SK-N-SH (cell line): Measurements from ENCODE around the gene GATM. TPM values are rescaled to one million over a fixed set of nuclear protein-coding genes. Genes with fewer than 3 reads are reported as not detected.

ENCODE experiments used
- CTCF ChIA-PET: fragments of 300-600, 350-600 bp; formaldehyde crosslinking; extraction: SDS; loops from one replicate; lab custom pipeline; 2021; lab: Yijun Ruan, JAX
- POLR2A ChIA-PET: fragments of 350-600 bp; sonication (Branson Sonifier 250); formaldehyde crosslinking; extraction: SDS; loops from one replicate; lab custom pipeline; 2020; ENCODE audit warnings: antibody characterized with exemption, inconsistent platforms; lab: Yijun Ruan, JAX
- DNase-seq: peaks from one replicate; pipeline ENCODE4 v3.0.0; 2012
- H2AFZ ChIP-seq: fragments of 200-600 bp; sonication (generic); 2 replicates; pipeline ENCODE4 v1.8.1; 2016; ENCODE audit warnings: antibody characterized with exemption, mild to moderate bottlenecking, low read depth
- H3F3A ChIP-seq: fragments of 200-600 bp; sonication (generic); replicated peaks from 2 replicates; pipeline ENCODE3; 2016; ENCODE audit warnings: antibody characterized with exemption, mild to moderate bottlenecking; ENCODE audit not compliant: insufficient read depth
- H3K27ac ChIP-seq, 2 experiments: fragments of 200-500 bp in 1 of 2; fragments of 200-600 bp in 1 of 2; sonication (Bioruptor generic) in 1 of 2; sonication (generic), shearing (Covaris generic) in 1 of 2; 2 replicates each; pipeline versions ENCODE4 v1.5.1 to v1.6.1; 2014 to 2016; ENCODE audit warnings: low read depth in 2 of 2, inconsistent platforms in 1 of 2, low read length in 1 of 2, mild to moderate bottlenecking in 1 of 2, mixed read lengths in 1 of 2
- H3K27me3 ChIP-seq: fragments of 200-600 bp; sonication (generic), shearing (Covaris generic); 2 replicates; pipeline ENCODE4 v1.6.1; 2016; ENCODE audit warnings: mixed run types; ENCODE audit not compliant: insufficient read depth
- H3K36me3 ChIP-seq, 2 experiments: fragments of 200-500 bp in 1 of 2; fragments of 200-600 bp in 1 of 2; sonication (Bioruptor generic) in 1 of 2; sonication (generic) in 1 of 2; replicated peaks in 1 of 2; 2 replicates each; pipeline versions ENCODE3 to v1.5.1; 2014 to 2016; ENCODE audit warnings: low read length in 1 of 2, mild to moderate bottlenecking in 1 of 2; ENCODE audit not compliant: insufficient read depth in 2 of 2, control insufficient read depth in 1 of 2
- H3K4me1 ChIP-seq, 2 experiments: fragments of 200-500 bp in 1 of 2; fragments of 200-600 bp in 1 of 2; sonication (Bioruptor generic) in 1 of 2; sonication (generic), shearing (Covaris generic) in 1 of 2; 2 replicates each; pipeline versions ENCODE4 v1.5.1 to v1.6.1; 2014 to 2016; ENCODE audit warnings: low read depth in 1 of 2, low read length in 1 of 2, mixed run types in 1 of 2; ENCODE audit not compliant: insufficient read depth in 2 of 2, control insufficient read depth in 1 of 2
- H3K4me2 ChIP-seq: fragments of 200-600 bp; sonication (generic), shearing (Covaris generic); 2 replicates; pipeline ENCODE4 v1.6.1; 2017; ENCODE audit warnings: mixed run types
- H3K4me3 ChIP-seq, 2 experiments: fragments of 200-500 bp in 1 of 2; fragments of 200-600 bp in 1 of 2; sonication (Bioruptor generic) in 1 of 2; sonication (generic), shearing (Covaris generic) in 1 of 2; 2 replicates each; pipeline versions ENCODE4 v1.5.1 to v1.8.1; 2014 to 2016; ENCODE audit warnings: low read depth in 2 of 2, inconsistent platforms in 1 of 2, low read length in 1 of 2, mild to moderate bottlenecking in 1 of 2, mixed read lengths in 1 of 2, moderate library complexity in 1 of 2
- H3K79me2 ChIP-seq: fragments of 200-600 bp; sonication (generic); 2 replicates; pipeline ENCODE4 v1.8.1; 2017; ENCODE audit warnings: mild to moderate bottlenecking; ENCODE audit not compliant: insufficient read depth
- H3K9ac ChIP-seq: fragments of 200-600 bp; sonication (generic); 2 replicates; pipeline ENCODE4 v1.6.1; 2017; ENCODE audit warnings: mixed run types
- H3K9me2 ChIP-seq: fragments of 200-600 bp; sonication (generic); 2 replicates; pipeline ENCODE4 v1.6.1; 2017; ENCODE audit warnings: mixed run types
- H3K9me3 ChIP-seq: fragments of 200-600 bp; sonication (generic); 2 replicates; pipeline ENCODE4 v1.6.1; 2017; ENCODE audit warnings: mixed run types, mild to moderate bottlenecking, moderate library complexity
- H4K20me1 ChIP-seq: fragments of 200-600 bp; sonication (generic); 2 replicates; pipeline ENCODE4 v1.6.1; 2017; ENCODE audit warnings: mild to moderate bottlenecking, mixed run types; ENCODE audit not compliant: insufficient read depth
- ELF1 ChIP-seq: IDR thresholded peaks from 2 replicates; pipeline ENCODE4 v1.4.0; 2012
- FOSL2 ChIP-seq: IDR thresholded peaks from 2 replicates; pipeline ENCODE4 v1.4.0; 2012; ENCODE audit warnings: low read depth, mild to moderate bottlenecking, moderate library complexity, borderline replicate concordance
- FOXJ3 ChIP-seq: sonication (generic); formaldehyde crosslinking; IDR thresholded peaks from 2 replicates; pipeline ENCODE4 v1.5.1; 2020; ENCODE audit warnings: mild to moderate bottlenecking, missing genetic modification reagents
- FOXM1 ChIP-seq: IDR thresholded peaks from 2 replicates; pipeline ENCODE4 v1.4.0; 2012; ENCODE audit warnings: low read depth, mild to moderate bottlenecking
- GATA2 ChIP-seq: sonication (generic); formaldehyde crosslinking; IDR thresholded peaks from 2 replicates; pipeline ENCODE4 v1.5.0; 2020; ENCODE audit warnings: mild to moderate bottlenecking, missing genetic modification reagents
- JUND ChIP-seq: IDR thresholded peaks from 2 replicates; pipeline ENCODE4 v1.4.0; 2012
- NFIC ChIP-seq: IDR thresholded peaks from 2 replicates; pipeline ENCODE4 v1.4.0; 2012; ENCODE audit warnings: borderline replicate concordance
- NRF1 ChIP-seq: IDR thresholded peaks from 2 replicates; pipeline ENCODE4 v1.6.1; 2012; ENCODE audit warnings: low read depth, mild to moderate bottlenecking, low read length
- POLR2AphosphoS5 ChIP-seq: IDR thresholded peaks from 2 replicates; pipeline ENCODE4 v1.6.1; 2012; ENCODE audit warnings: low read depth, low read length
- RCOR1 ChIP-seq: fragments of 150-350 bp; IDR thresholded peaks from 2 replicates; pipeline ENCODE4 v1.6.1; 2017; ENCODE audit warnings: antibody characterized with exemption, low read length
- REST ChIP-seq: IDR thresholded peaks from 2 replicates; pipeline ENCODE4 v1.6.1; 2012; ENCODE audit warnings: mild to moderate bottlenecking, low read depth, low read length, moderate library complexity
- RFX5 ChIP-seq: IDR thresholded peaks from 2 replicates; pipeline ENCODE4 v1.6.1; 2012; ENCODE audit warnings: mild to moderate bottlenecking, improper control_type of control experiment, low read length
- SMC3 ChIP-seq: IDR thresholded peaks from 2 replicates; pipeline ENCODE4 v1.6.1; 2012; ENCODE audit warnings: low read depth, low read length, improper control_type of control experiment
- TCF12 ChIP-seq: IDR thresholded peaks from 2 replicates; pipeline ENCODE4 v1.4.0; 2012
- TEAD4 ChIP-seq: IDR thresholded peaks from 2 replicates; pipeline ENCODE4 v1.4.0; 2012; ENCODE audit warnings: mild to moderate bottlenecking, borderline replicate concordance; ENCODE audit not compliant: insufficient read depth
- YY1 ChIP-seq: IDR thresholded peaks from 2 replicates; pipeline ENCODE4 v1.4.0; 2012; ENCODE audit warnings: low read depth, mild to moderate bottlenecking
- WGBS: methylation state at CpG from one replicate; pipeline ENCODE4 v1.1.6; 2017; ENCODE audit warnings: low lambda C conversion rate; 5-methylcytosine and 5-hydroxymethylcytosine counted together
- polyA plus RNA-seq, 3 experiments: library from polyadenylated mRNA; depleted of rRNA; stranded (reverse); fragments of >200 nt; gene quantifications; 2 replicates each; pipeline ENCODE4 v1.2.3, GENCODE V29; 2012
- TF ChIP-seq, protein P1 (sequence below): IDR thresholded peaks from 2 replicates; pipeline ENCODE4; 2012
- TF ChIP-seq, protein P2 (sequence below): fragments of 200-600 bp; sonication (generic); IDR thresholded peaks from 2 replicates; pipeline ENCODE4 v1.6.1; 2017; ENCODE audit warnings: antibody characterized with exemption, mild to moderate bottlenecking, moderate library complexity

GATM gene
- polyA plus RNA-seq, 1 of the 3 experiments (the other 2 are of a cell fraction), result 0.58 TPM

- Histone ChIP-seq H3K79me2 (no peaks in the 10 kb centered on the region), H3K9me2 (no peaks in the 10 kb centered on the region), H3K4me2 (no peak overlapping the region), H3K9ac (no peak overlapping the region), H2AFZ (no peak overlapping the region), H3K27me3 (no peaks in the 10 kb centered on the region), H3K4me3 (no peak overlapping the region), H3F3A (no peaks in the 10 kb centered on the region), H3K4me1 (no peaks in the 10 kb centered on the region), H3K27ac (no peak overlapping the region), H3K36me3 (no peaks in the 10 kb centered on the region), H3K9me3 (no peaks in the 10 kb centered on the region), H4K20me1 (no peaks in the 10 kb centered on the region)
- WGBS, result 72% methylated on average over 3 of the region's 3 CpGs
- no peak for TF ChIP-seq RFX5
- DNase-seq, result no peak
- ChIA-PET POLR2A (no interaction called here), CTCF (no interaction called here)
These were observed 28.7 kb downstream of the GATM start for GRCh38 chr15:45349623-45350022.

DNA sequence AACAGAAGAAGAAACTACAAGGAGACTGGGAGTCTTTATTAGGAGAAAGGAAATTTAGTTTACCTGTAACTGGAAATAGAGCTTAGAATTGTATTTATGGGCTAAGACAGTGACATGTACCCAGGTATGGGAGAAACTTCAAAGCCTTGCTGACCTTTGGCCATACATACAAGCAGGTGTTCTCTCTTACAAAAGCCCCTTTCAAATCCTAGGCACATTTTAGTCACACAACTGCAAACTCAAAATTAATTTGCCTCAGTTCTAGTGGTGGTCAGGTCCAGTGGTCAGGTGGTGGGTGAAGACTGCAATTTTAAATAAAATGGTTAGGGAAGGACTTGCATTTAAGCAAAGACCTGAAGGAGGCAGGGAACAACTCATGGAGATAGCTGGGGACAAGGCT lies 30.4 kb downstream of the GATM start:
- no peaks in the 10 kb centered on the region for H3K4me1 ChIP-seq
- no peak overlapping the region for H3K4me3 ChIP-seq
- H3K79me2 ChIP-seq, result no peaks in the 10 kb centered on the region
- H3K27ac ChIP-seq, result no peak overlapping the region
- H3K9ac ChIP-seq, result no peak overlapping the region
- H3K36me3 ChIP-seq, result no peaks in the 10 kb centered on the region
- H3K9me3 ChIP-seq, result no peaks in the 10 kb centered on the region
- H3K27me3 ChIP-seq, result no peaks in the 10 kb centered on the region
- no peaks in the 10 kb centered on the region for H3F3A ChIP-seq
- H3K4me2 ChIP-seq, result no peak overlapping the region
- POLR2A ChIA-PET, result no interaction called here
- no peak for DNase-seq
- H2AFZ ChIP-seq, result no peak overlapping the region
- CTCF ChIA-PET, result interaction anchor here (1.0 kb wide), 1 partner anchor 30 kb away, joined by 3 read pairs; no protein-coding TSS in a partner anchor
- H4K20me1 ChIP-seq, result no peaks in the 10 kb centered on the region
- TF ChIP-seq NFIC (no peak), FOXJ3 (CRISPR knock-in tag) (no peak), POLR2AphosphoS5 (no peak), TEAD4 (no peak), ELF1 (no peak), SMC3 (no peak), JUND (no peak), GATA2 (no peak), FOSL2 (no peak)
- TF ChIP-seq, protein P1, sequence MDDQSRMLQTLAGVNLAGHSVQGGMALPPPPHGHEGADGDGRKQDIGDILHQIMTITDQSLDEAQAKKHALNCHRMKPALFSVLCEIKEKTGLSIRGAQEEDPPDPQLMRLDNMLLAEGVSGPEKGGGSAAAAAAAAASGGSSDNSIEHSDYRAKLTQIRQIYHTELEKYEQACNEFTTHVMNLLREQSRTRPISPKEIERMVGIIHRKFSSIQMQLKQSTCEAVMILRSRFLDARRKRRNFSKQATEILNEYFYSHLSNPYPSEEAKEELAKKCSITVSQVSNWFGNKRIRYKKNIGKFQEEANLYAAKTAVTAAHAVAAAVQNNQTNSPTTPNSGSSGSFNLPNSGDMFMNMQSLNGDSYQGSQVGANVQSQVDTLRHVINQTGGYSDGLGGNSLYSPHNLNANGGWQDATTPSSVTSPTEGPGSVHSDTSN, result no peak
- no peaks in the 10 kb centered on the region for H3K9me2 ChIP-seq

GRCh38 chr15:45347033-45347432 lies 31.3 kb downstream of the GATM start:
- H3K4me3 ChIP-seq, result no peak overlapping the region
- no peak overlapping the region for H3K4me2 ChIP-seq
- no peaks in the 10 kb centered on the region for H3K9me3 ChIP-seq
- no peak for DNase-seq
- H3K36me3 ChIP-seq, result no peaks in the 10 kb centered on the region
- no peaks in the 10 kb centered on the region for H4K20me1 ChIP-seq
- WGBS, result 49% methylated on average over 4 of the region's 4 CpGs
- H3K27me3 ChIP-seq, result no peaks in the 10 kb centered on the region
- no peaks in the 10 kb centered on the region for H3K79me2 ChIP-seq
- POLR2A ChIA-PET, result no interaction called here
- H3K4me1 ChIP-seq, result no peaks in the 10 kb centered on the region
- no peaks in the 10 kb centered on the region for H3K9me2 ChIP-seq
- H3K9ac ChIP-seq, result no peak overlapping the region
- H3K27ac ChIP-seq, result no peak overlapping the region
- no peak overlapping the region for H2AFZ ChIP-seq
- CTCF ChIA-PET, result interaction anchor here (1.0 kb wide), 1 partner anchor 30 kb away, joined by 3 read pairs; no protein-coding TSS in a partner anchor
- H3F3A ChIP-seq, result no peaks in the 10 kb centered on the region
- TF ChIP-seq RCOR1 (no peak), FOXJ3 (CRISPR knock-in tag) (no peak), NRF1 (no peak), REST (no peak), FOXM1 (no peak), YY1 (no peak), TCF12 (no peak)
- TF ChIP-seq, protein P2, sequence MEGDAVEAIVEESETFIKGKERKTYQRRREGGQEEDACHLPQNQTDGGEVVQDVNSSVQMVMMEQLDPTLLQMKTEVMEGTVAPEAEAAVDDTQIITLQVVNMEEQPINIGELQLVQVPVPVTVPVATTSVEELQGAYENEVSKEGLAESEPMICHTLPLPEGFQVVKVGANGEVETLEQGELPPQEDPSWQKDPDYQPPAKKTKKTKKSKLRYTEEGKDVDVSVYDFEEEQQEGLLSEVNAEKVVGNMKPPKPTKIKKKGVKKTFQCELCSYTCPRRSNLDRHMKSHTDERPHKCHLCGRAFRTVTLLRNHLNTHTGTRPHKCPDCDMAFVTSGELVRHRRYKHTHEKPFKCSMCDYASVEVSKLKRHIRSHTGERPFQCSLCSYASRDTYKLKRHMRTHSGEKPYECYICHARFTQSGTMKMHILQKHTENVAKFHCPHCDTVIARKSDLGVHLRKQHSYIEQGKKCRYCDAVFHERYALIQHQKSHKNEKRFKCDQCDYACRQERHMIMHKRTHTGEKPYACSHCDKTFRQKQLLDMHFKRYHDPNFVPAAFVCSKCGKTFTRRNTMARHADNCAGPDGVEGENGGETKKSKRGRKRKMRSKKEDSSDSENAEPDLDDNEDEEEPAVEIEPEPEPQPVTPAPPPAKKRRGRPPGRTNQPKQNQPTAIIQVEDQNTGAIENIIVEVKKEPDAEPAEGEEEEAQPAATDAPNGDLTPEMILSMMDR, result no peak
- TF ChIP-seq, protein P1, result no peak
